PC-3 (cell line): ENCODE measurements around the gene FBXL19. TPM values are rescaled to one million over a fixed set of nuclear protein-coding genes. Genes with fewer than 3 reads are reported as not detected.
A peak's percentile ranks its signal among the peaks of the same experiment; 100 is the strongest.

Source experiments
- ATAC-seq: fragments of 200-7000 bp; cut with Tn5 transposase; 2 replicates; pipeline ENCODE4 v1.9.1; 2020; ENCODE audit warnings: mild to moderate bottlenecking, moderate library complexity
- BruUV-seq: library from RNA; stranded (reverse); fragments of 400-500 nt; replicated peaks from 2 replicates; lab custom pipeline; 2021; lab: Mats Ljungman, UMichigan
- CTCF ChIA-PET: fragments of 300-600 bp; sonication (Branson Sonifier 250); formaldehyde crosslinking; loops from one replicate; lab custom pipeline; 2022; ENCODE audit warnings: antibody characterized with exemption; lab: Charles Lee
- POLR2A ChIA-PET: fragments of 300-600 bp; sonication (Branson Sonifier 250); formaldehyde crosslinking; loops from one replicate; lab custom pipeline; 2022; ENCODE audit warnings: antibody characterized with exemption; ENCODE audit not compliant: unreplicated experiment; lab: Charles Lee
- DNase-seq: peaks from one replicate; pipeline ENCODE4 v3.0.0-alpha.2; 2015
- H2AFZ ChIP-seq: fragments of 300-600 bp; sonication (generic); 2 replicates; pipeline ENCODE4 v1.6.0; 2016; ENCODE audit warnings: antibody characterized with exemption, low read length
- H3F3A ChIP-seq: fragments of 300-600 bp; sonication (generic); one replicate; pipeline ENCODE4 v1.6.0; 2017; ENCODE audit warnings: antibody characterized with exemption, low read length, control low read depth, mild to moderate bottlenecking; ENCODE audit not compliant: unreplicated experiment
- H3K27ac ChIP-seq: fragments of 300-600 bp; sonication (generic); 2 replicates; pipeline ENCODE4 v1.5.1; 2016; ENCODE audit warnings: mild to moderate bottlenecking, low read length
- H3K27me3 ChIP-seq: fragments of 300-600 bp; sonication (generic); 2 replicates; pipeline ENCODE4 v1.6.1; 2016; ENCODE audit warnings: low read length, mixed read lengths
- H3K36me3 ChIP-seq: fragments of 300-600 bp; sonication (generic); 2 replicates; pipeline ENCODE4 v1.6.1; 2016; ENCODE audit warnings: low read depth, mixed run types, low read length, mixed read lengths
- H3K4me1 ChIP-seq: fragments of 300-600 bp; sonication (generic); 2 replicates; pipeline ENCODE4 v1.5.1; 2016; ENCODE audit warnings: low read length; ENCODE audit not compliant: insufficient read depth
- H3K4me2 ChIP-seq: fragments of 300-600 bp; sonication (generic); 2 replicates; pipeline ENCODE4 v1.6.0; 2016; ENCODE audit warnings: low read length
- H3K4me3 ChIP-seq: fragments of 300-600 bp; sonication (generic); 2 replicates; pipeline ENCODE4 v1.5.1; 2016; ENCODE audit warnings: mild to moderate bottlenecking, low read length, mixed read lengths
- H3K79me2 ChIP-seq: fragments of 300-600 bp; sonication (generic); 2 replicates; pipeline ENCODE4 v1.6.1; 2017; ENCODE audit warnings: low read length, mixed read lengths
- H3K9ac ChIP-seq: fragments of 300-600 bp; sonication (generic); 2 replicates; pipeline ENCODE4 v1.6.0; 2016; ENCODE audit warnings: mild to moderate bottlenecking, low read length
- H3K9me2 ChIP-seq: fragments of 300-600 bp; sonication (generic); replicated peaks from 2 replicates; pipeline ENCODE4 v1.6.1; 2016; ENCODE audit warnings: mixed run types, low read length, mixed read lengths
- H3K9me3 ChIP-seq: fragments of 300-600 bp; sonication (generic); 2 replicates; pipeline ENCODE4 v1.6.1; 2016; ENCODE audit warnings: low read length, mixed read lengths
- H4K20me1 ChIP-seq: fragments of 300-600 bp; sonication (generic); 2 replicates; pipeline ENCODE4 v1.6.1; 2016; ENCODE audit warnings: low read length, mixed read lengths
- CTCF ChIP-seq: fragments of 300-600 bp; sonication (generic); conservative IDR thresholded peaks from 2 replicates; pipeline ENCODE4 v1.5.1; 2017; ENCODE audit warnings: antibody characterized with exemption, low read depth, mild to moderate bottlenecking, low read length
- EZH2 ChIP-seq: fragments of 300-600 bp; sonication (generic); IDR thresholded peaks from one replicate; pipeline ENCODE4 v1.6.1; 2017; ENCODE audit warnings: antibody characterized with exemption, mild to moderate bottlenecking, low read length; ENCODE audit not compliant: unreplicated experiment
- EZH2phosphoT487 ChIP-seq: fragments of 300-600 bp; sonication (generic); IDR thresholded peaks from 2 replicates; pipeline ENCODE4 v1.6.1; 2018; ENCODE audit warnings: mild to moderate bottlenecking, antibody characterized with exemption, low read length, borderline replicate concordance
- intact Hi-C: fragments of 100-400 bp; cut with micrococcal nuclease; formaldehyde crosslinking; loops from 2 replicates; pipeline ENCODE4 v1.9.0; 2023
- total RNA-seq: library from RNA; depleted of rRNA; stranded (reverse); fragments of >200 nt; gene quantifications from 2 replicates; pipeline ENCODE4 v1.2.3, GENCODE V29; 2014

FBXL19 gene
- total RNA-seq, 1 experiment from 2014 or later = 36.2 TPM

GRCh38 chr16:30949650-30950515 is 26.5 kb downstream of the FBXL19 start:
- no peak overlapping the region for H2AFZ ChIP-seq
- peak overlapping the region; percentile 97 for H3K4me2 ChIP-seq
- TF ChIP-seq EZH2 (no peak), EZH2phosphoT487 (no peak), CTCF (no peak)
- peak overlapping the region; percentile 79 for H3K4me3 ChIP-seq
- H3K27ac ChIP-seq = no peak overlapping the region
- no peaks in the 10 kb centered on the region for H3K9me3 ChIP-seq
- H3K79me2 ChIP-seq = no peaks in the 10 kb centered on the region
- peaks cover 8% of the 10 kb centered on the region for H3K4me1 ChIP-seq
- ATAC-seq (peak; percentile 42), DNase-seq (peak; percentile 20)
- intact Hi-C loops = no loop called here
- no peaks in the 10 kb centered on the region for H4K20me1 ChIP-seq
- ChIA-PET CTCF (interaction anchor here (0.6 to 0.9 kb wide), 2 partner anchors 48 to 493 kb away, joined by 4 read pairs; partner anchors contain the start of gene ZNF843), POLR2A (no interaction called here)
- no peaks in the 10 kb centered on the region for H3F3A ChIP-seq
- peak overlapping the region; percentile 70 for H3K9ac ChIP-seq
- H3K27me3 ChIP-seq = no peaks in the 10 kb centered on the region
- H3K9me2 ChIP-seq = no peaks in the 10 kb centered on the region
- BruUV-seq = TSS peak; percentile 57
- H3K36me3 ChIP-seq = no peaks in the 10 kb centered on the region; the same call in 1 of the 2 replicates

- no peak for ATAC-seq
- no peaks in the 10 kb centered on the region for H3K9me3 ChIP-seq
- H3K27ac ChIP-seq = no peak overlapping the region
- POLR2A ChIA-PET = no interaction called here
- H3F3A ChIP-seq = no peaks in the 10 kb centered on the region
- H3K36me3 ChIP-seq = no peaks in the 10 kb centered on the region; the same call in 1 of the 2 replicates
- H3K4me2 ChIP-seq = peak overlapping the region; percentile 97; the same call in 1 of the 2 replicates
- no peak for DNase-seq
- intact Hi-C loops = no loop called here
- H3K9me2 ChIP-seq = no peaks in the 10 kb centered on the region
- H2AFZ ChIP-seq = no peak overlapping the region
- no TSS peak for BruUV-seq
- TF ChIP-seq CTCF (no peak), EZH2 (no peak), EZH2phosphoT487 (no peak)
- no peaks in the 10 kb centered on the region for H4K20me1 ChIP-seq
- no peak overlapping the region for H3K9ac ChIP-seq
- no peaks in the 10 kb centered on the region for H3K79me2 ChIP-seq
- H3K4me1 ChIP-seq = peaks cover 8% of the 10 kb centered on the region
- CTCF ChIA-PET = no interaction called here
- no peak overlapping the region; the same call in 1 of the 2 replicates for H3K4me3 ChIP-seq
- no peaks in the 10 kb centered on the region for H3K27me3 ChIP-seq
Measured at GRCh38 chr16:30950516-30951065, 27.2 kb downstream of the FBXL19 start.
